Measurements from ENCODE around the gene PTPRN2. TPM values are rescaled to one million over a fixed set of nuclear protein-coding genes. Genes with fewer than 3 reads are reported as not detected.
"Not testable (repeated sequence)": the region's sequence is repeated elsewhere in the genome, so short reads cannot be mapped to it uniquely, and the experiment has no call there.

PTPRN2 gene
- total and polyA plus RNA-seq, 2 donors (not counting 1 experiment from before 2014, with no cell fraction given), result 0.54 to 1.2 TPM

- no peak for DNase-seq (ENCODE audit: low read depth in 2 of 2)
- Histone ChIP-seq H3K4me1 (ENCODE audit: control insufficient read depth, extremely low read depth, insufficient read depth, low read length) (no peaks in the 10 kb centered on the region), H3K36me3 (ENCODE audit: control insufficient read depth, insufficient read depth, low read length) (no peaks in the 10 kb centered on the region), H3K4me2 (ENCODE audit: extremely low read depth, insufficient read depth, low read length) (no peak overlapping the region), H3K27ac (ENCODE audit: insufficient read depth, low read length) (no peak overlapping the region), H3K27me3 (ENCODE audit: control insufficient read depth, insufficient read depth, low read length) (no peaks in the 10 kb centered on the region), H3K9me3 (ENCODE audit: control insufficient read depth, insufficient read depth, low read depth, low read length) (no peaks in the 10 kb centered on the region), H2AFZ (ENCODE audit: low read length) (no peak overlapping the region), H3K4me3 (replicated peaks in 1 of 4; ENCODE audit: control extremely low read depth in 1 of 4, insufficient read depth in 1 of 4, low read depth in 3 of 4, low read length in 4 of 4) (no peak overlapping the region), H3K9ac (ENCODE audit: insufficient read depth, low read length) (no peak overlapping the region), H4K20me1 (ENCODE audit: control insufficient read depth, extremely low read depth, insufficient read depth, low read length) (no peaks in the 10 kb centered on the region), H3K79me2 (ENCODE audit: control insufficient read depth, insufficient read depth, low read length) (no peaks in the 10 kb centered on the region)
- TF ChIP-seq EZH2 (IDR thresholded peaks at IDR 0.05; ENCODE audit: low read length, missing control alignments), result no peak
- no peak for TF ChIP-seq CTCF (conservative IDR thresholded peaks at IDR 0.05 in 1 of 2, IDR thresholded peaks at IDR 0.05 in 1 of 2; ENCODE audit: low read depth in 1 of 2, low read length in 2 of 2)
Observed at GRCh38 chr7:158344706-158345300, 242.8 kb downstream of the PTPRN2 start.

DNA sequence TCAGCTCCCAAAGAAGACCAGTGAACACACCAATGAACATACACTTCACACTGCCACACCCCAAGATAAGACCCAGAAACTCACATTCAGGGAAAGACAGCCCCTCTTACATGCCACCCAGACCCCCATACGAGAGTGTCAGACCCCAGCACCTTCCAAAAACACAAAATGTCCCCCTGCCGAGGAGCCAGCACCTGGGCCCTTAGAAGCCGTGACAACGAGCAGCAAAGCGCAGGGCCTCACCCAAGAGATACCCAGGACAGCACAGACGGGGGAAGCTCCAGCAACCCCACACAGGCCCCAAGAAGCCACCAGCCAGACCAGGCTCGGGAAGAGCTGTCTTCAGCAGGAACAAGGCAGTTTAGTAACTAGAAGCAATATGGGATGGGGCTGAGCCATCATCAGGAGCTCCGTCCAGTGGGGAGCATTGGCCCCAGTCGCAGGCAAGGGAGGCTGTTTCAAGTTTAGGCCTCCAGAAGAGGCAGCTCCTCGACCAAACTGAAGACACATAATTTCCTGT, 243.6 kb downstream of the PTPRN2 start:
- Histone ChIP-seq H3K4me1 (ENCODE audit: control insufficient read depth, extremely low read depth, insufficient read depth, low read length) (no peaks in the 10 kb centered on the region), H3K27me3 (ENCODE audit: control insufficient read depth, insufficient read depth, low read length) (no peaks in the 10 kb centered on the region), H3K4me3 (replicated peaks in 1 of 4; ENCODE audit: control extremely low read depth in 1 of 4, insufficient read depth in 1 of 4, low read depth in 3 of 4, low read length in 4 of 4) (no peak overlapping the region), H3K36me3 (ENCODE audit: control insufficient read depth, insufficient read depth, low read length) (no peaks in the 10 kb centered on the region), H2AFZ (ENCODE audit: low read length) (no peak overlapping the region), H3K79me2 (ENCODE audit: control insufficient read depth, insufficient read depth, low read length) (no peaks in the 10 kb centered on the region), H3K4me2 (ENCODE audit: extremely low read depth, insufficient read depth, low read length) (no peak overlapping the region), H3K27ac (ENCODE audit: insufficient read depth, low read length) (no peak overlapping the region), H4K20me1 (ENCODE audit: control insufficient read depth, extremely low read depth, insufficient read depth, low read length) (no peaks in the 10 kb centered on the region), H3K9me3 (ENCODE audit: control insufficient read depth, insufficient read depth, low read depth, low read length) (no peaks in the 10 kb centered on the region), H3K9ac (ENCODE audit: insufficient read depth, low read length) (no peak overlapping the region)
- TF ChIP-seq EZH2 (IDR thresholded peaks at IDR 0.05; ENCODE audit: low read length, missing control alignments), result no peak
- no peak for TF ChIP-seq CTCF (conservative IDR thresholded peaks at IDR 0.05 in 1 of 2, IDR thresholded peaks at IDR 0.05 in 1 of 2; ENCODE audit: low read depth in 1 of 2, low read length in 2 of 2)
- no peak for DNase-seq (ENCODE audit: low read depth in 2 of 2)

GRCh38 chr7:158343526-158343925, 244.1 kb downstream of the PTPRN2 start:
- no peaks in the 10 kb centered on the region for H3K4me1 ChIP-seq (ENCODE audit: control insufficient read depth, extremely low read depth, insufficient read depth, low read length)
- no peaks in the 10 kb centered on the region for H3K79me2 ChIP-seq (ENCODE audit: control insufficient read depth, insufficient read depth, low read length)
- no peak overlapping the region for H3K9ac ChIP-seq (ENCODE audit: insufficient read depth, low read length)
- no peaks in the 10 kb centered on the region for H4K20me1 ChIP-seq (ENCODE audit: control insufficient read depth, extremely low read depth, insufficient read depth, low read length)
- no peaks in the 10 kb centered on the region for H3K27me3 ChIP-seq (ENCODE audit: control insufficient read depth, insufficient read depth, low read length)
- H3K36me3 ChIP-seq (ENCODE audit: control insufficient read depth, insufficient read depth, low read length), result no peaks in the 10 kb centered on the region
- DNase-seq (ENCODE audit: low read depth in 2 of 2), result no peak
- H3K9me3 ChIP-seq (ENCODE audit: control insufficient read depth, insufficient read depth, low read depth, low read length), result no peaks in the 10 kb centered on the region
- H3K27ac ChIP-seq (ENCODE audit: insufficient read depth, low read length), result no peak overlapping the region
- H3K4me2 ChIP-seq (ENCODE audit: extremely low read depth, insufficient read depth, low read length), result no peak overlapping the region
- H2AFZ ChIP-seq (ENCODE audit: low read length), result no peak overlapping the region
- TF ChIP-seq EZH2 (IDR thresholded peaks at IDR 0.05; ENCODE audit: low read length, missing control alignments), result no peak
- no peak for TF ChIP-seq CTCF (conservative IDR thresholded peaks at IDR 0.05 in 1 of 2, IDR thresholded peaks at IDR 0.05 in 1 of 2; ENCODE audit: low read depth in 1 of 2, low read length in 2 of 2)
- no peak overlapping the region for H3K4me3 ChIP-seq (replicated peaks in 1 of 4; ENCODE audit: control extremely low read depth in 1 of 4, insufficient read depth in 1 of 4, low read depth in 3 of 4, low read length in 4 of 4)

DNA sequence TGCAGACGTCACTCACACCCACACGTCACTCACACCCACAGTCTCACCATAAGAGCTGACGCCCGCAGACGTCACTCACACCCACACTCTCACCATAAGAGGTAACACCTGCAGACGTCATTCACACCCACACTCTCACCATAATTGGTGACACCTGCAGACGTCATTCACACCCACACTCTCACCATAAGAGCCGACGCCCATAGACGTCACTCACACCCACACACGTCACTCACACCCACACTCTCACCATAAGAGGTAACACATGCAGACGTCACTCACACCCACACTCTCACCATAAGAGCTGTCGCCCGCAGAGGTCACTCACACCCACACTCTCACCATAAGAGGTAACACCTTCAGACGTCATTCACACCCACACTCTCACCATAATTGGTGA, 246.5 kb downstream of the PTPRN2 start:
- not testable (repeated sequence) for H3K27me3 ChIP-seq (ENCODE audit: control insufficient read depth, insufficient read depth, low read length); DNase-seq (ENCODE audit: low read depth in 2 of 2); H3K4me2 ChIP-seq (ENCODE audit: extremely low read depth, insufficient read depth, low read length); H3K4me3 ChIP-seq (replicated peaks in 1 of 4; ENCODE audit: control extremely low read depth in 1 of 4, insufficient read depth in 1 of 4, low read depth in 3 of 4, low read length in 4 of 4); H3K4me1 ChIP-seq (ENCODE audit: control insufficient read depth, extremely low read depth, insufficient read depth, low read length); H4K20me1 ChIP-seq (ENCODE audit: control insufficient read depth, extremely low read depth, insufficient read depth, low read length); H3K79me2 ChIP-seq (ENCODE audit: control insufficient read depth, insufficient read depth, low read length); H3K9ac ChIP-seq (ENCODE audit: insufficient read depth, low read length); H2AFZ ChIP-seq (ENCODE audit: low read length); H3K27ac ChIP-seq (ENCODE audit: insufficient read depth, low read length); H3K9me3 ChIP-seq (ENCODE audit: control insufficient read depth, insufficient read depth, low read depth, low read length); H3K36me3 ChIP-seq (ENCODE audit: control insufficient read depth, insufficient read depth, low read length)

DNA sequence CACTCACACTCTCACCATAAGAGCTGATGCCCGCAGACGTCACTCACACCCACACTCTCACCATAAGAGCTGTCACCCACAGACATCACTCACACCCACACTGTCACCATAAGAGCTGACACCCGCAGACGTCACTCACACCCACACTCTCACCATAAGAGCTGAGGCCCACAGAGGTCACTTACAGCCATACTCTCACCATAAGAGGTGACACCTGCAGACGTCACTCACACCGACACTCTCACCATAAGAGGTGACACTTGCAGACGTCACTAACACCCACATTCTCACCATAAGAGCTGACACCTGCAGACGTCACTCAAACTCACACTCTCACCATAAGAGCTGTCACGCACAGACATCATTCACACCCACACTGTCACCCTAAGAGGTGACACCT, 250.7 kb downstream of the PTPRN2 start:
- H3K27me3 ChIP-seq (ENCODE audit: control insufficient read depth, insufficient read depth, low read length); H3K79me2 ChIP-seq (ENCODE audit: control insufficient read depth, insufficient read depth, low read length); DNase-seq (ENCODE audit: low read depth in 2 of 2); H2AFZ ChIP-seq (ENCODE audit: low read length); H3K4me2 ChIP-seq (ENCODE audit: extremely low read depth, insufficient read depth, low read length); H3K9me3 ChIP-seq (ENCODE audit: control insufficient read depth, insufficient read depth, low read depth, low read length); H3K4me1 ChIP-seq (ENCODE audit: control insufficient read depth, extremely low read depth, insufficient read depth, low read length); H3K4me3 ChIP-seq (replicated peaks in 1 of 4; ENCODE audit: control extremely low read depth in 1 of 4, insufficient read depth in 1 of 4, low read depth in 3 of 4, low read length in 4 of 4); H3K27ac ChIP-seq (ENCODE audit: insufficient read depth, low read length); H4K20me1 ChIP-seq (ENCODE audit: control insufficient read depth, extremely low read depth, insufficient read depth, low read length); H3K36me3 ChIP-seq (ENCODE audit: control insufficient read depth, insufficient read depth, low read length); H3K9ac ChIP-seq (ENCODE audit: insufficient read depth, low read length): not testable (repeated sequence)

Data from fibroblast of lung (primary cell).